Measurements from ENCODE around the gene KCNQ2.

The KCNQ2 gene

DNA sequence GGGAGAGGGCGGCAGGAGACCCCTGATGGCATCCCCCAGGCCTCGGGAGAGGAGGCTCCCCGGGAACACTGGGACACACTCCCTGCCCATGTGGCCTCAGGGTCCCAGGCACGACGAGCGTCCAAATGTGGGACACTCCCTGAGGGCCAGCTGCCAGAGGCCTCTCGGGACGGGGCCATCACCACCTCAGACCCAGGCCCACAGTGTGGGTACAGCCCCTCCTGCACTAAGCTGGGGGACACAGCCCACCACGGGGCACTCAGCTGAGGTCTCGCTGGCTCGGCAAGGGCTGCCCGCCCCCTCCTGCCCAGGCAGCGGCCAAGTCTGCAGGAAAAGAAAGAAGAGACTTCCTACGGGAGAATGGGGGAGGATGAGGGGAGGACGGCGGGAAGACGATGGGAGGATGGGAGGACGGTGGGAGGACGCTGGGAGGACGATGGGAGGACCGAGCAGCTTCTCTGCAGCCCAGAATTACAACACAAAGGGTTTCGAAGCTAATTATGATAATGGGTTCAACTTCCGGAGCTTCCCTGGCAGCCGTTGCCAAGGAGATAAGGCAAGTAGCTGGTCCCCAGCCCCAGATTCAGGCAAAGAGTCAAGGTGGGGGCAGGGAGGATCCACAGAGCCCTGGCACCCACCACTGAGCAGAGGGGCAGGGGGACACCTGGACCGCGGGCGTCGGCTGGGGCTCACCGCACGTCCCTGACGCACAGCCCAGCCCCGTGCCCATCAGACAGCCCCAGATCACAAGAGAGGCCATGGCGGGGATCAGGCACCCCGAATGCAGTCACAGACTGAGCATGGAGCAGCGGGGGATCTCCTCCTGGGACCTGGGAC, 17.5 kb downstream of the KCNQ2 start:
- FAIRE-seq (no peak), DNase-seq (ENCODE audit: low spot score) (no peak)

DNA sequence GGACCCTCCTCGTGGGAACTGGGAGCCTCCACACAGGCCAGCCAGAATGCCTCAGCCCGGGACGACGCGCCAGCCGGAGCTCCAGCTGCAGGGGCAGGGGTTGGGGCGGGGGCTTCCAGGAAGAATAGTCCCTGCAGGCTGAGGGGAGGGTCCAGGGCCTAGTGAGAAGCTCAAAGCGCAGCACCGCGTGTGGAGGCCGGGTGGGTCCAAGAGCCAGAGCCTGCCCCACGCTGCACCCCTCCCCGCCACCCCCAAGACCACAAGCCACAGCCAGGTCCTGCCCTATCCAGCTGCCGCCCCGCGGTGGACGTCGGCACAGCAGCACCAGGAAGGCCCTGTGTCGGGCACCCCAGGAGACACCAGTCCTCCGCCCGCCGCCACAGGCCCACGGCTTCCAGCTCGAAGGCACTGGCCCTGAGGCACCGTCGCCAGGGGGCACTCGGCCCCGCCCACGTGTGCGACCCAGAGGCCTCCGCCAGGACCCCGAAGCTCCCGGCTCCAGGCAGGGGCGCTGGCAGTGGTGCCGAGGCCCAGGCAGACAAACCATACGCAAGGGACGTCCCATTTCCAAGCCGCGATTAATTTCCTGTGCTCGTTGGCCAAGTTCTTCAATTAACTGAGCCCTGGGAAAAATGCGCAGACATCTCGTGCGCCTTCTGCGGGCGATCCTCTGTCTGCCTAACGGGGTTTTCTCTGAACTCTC, 19.5 kb downstream of the KCNQ2 start:
- no peak for FAIRE-seq
- DNase-seq (ENCODE audit: low spot score), result no peak

DNA sequence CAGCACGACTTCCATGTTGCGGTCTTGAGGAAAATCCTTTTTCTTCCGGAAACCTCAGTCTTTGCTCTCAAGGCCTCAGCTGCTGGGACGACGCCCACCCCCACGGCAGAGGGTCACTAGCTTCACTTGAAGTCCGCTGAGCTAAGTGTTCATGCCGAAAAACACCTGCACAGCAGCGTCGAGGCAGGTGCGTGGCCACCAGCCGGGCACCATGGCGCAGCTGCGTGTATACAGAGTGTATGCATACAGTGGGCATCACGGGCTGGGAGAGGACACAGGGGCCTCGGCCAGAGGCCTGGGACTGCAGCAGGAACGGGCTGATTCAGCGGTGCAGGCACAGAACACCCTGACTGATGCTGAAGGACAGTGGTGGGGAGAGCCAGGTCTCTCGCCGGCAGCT, 20.1 kb downstream of the KCNQ2 start:
- FAIRE-seq (no peak), DNase-seq (ENCODE audit: low spot score) (no peak)

DNA sequence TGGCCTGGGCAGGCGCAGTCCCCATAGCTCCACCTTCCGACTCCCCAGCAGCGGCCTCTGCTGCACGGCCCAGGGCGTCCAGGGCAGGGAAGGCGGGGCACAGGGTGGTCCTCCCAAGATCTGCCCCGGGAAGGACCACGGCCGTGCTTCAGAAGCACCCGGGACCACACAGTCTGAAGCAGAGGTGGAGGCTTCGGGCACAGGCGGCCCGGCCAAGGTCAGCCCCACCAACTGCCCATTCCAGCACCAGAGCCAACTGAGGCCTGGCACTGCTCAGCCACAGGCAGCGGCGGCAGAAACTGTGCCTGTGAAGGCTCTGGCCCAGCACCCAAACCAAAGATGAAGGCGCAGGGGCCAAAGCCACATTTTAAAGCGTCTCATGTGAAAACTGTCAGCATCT, 20.6 kb downstream of the KCNQ2 start:
- FAIRE-seq (no peak), DNase-seq (ENCODE audit: low spot score) (no peak)

DNA sequence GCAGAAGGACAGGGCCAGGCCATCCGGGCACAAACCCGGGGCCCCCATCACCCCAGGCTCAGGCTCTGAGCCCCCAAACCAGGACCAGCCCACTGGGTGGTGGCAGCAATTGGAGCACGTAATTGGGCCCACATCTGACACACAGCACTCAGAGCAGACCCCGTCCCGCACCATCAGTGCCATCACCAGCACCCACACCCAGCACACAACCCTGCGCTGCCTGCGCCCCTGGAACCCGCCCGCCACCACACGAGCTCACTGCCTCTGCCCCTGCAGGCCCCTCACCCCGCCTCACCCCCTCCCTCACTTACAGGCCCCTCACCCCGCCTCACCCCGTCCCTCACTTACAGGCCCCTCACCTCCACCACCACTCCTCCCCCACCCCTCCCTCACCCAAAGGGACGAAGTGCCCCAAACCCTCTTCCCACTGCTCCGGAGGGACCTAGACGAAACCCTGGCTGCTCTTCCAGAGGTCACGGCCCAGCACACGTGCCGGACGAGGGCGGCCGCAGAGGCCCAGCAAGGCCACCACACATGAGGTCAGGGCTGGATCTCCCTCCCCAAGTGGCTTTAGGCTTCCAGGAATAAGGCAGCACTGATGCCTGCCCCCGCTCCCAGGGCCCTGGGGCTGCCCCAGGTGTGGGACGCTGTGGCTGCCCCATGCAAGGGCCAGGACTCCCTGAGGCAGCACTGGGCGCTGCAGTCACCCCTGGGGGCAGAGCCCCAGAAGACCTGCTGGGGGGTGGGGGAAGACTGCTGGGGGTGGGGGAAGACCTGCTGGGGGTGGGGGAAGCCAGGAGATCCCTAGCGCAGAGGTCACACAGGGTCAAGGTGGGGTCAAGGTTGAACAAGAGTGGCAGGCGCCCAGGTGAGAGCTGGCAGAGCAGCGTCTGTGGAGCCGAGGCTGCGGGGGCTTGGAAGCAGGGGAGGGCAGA, 22.4 kb downstream of the KCNQ2 start:
- DNase-seq (ENCODE audit: low spot score) (no peak), FAIRE-seq (no peak)

DNA sequence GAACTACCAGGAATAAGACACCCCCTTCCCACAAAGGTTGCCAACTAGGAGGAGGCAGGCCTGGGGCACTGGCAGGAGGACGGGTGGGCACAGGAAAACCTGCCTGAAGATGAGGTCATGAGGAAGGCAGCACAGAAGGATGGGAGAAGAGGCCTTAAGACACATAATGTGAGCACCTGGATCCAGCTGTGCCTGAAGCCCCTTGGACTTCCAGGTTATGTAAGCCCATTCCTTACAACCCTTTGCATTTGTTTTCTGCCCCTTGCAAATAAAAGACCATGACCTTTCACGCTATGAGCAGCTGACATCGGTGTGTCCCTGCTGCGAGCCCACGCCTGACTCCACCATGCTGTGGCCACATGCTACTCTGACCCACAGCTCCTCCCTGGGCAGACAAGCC, 23.4 kb downstream of the KCNQ2 start:
- DNase-seq (ENCODE audit: low spot score), result no peak
- FAIRE-seq, result no peak

DNA sequence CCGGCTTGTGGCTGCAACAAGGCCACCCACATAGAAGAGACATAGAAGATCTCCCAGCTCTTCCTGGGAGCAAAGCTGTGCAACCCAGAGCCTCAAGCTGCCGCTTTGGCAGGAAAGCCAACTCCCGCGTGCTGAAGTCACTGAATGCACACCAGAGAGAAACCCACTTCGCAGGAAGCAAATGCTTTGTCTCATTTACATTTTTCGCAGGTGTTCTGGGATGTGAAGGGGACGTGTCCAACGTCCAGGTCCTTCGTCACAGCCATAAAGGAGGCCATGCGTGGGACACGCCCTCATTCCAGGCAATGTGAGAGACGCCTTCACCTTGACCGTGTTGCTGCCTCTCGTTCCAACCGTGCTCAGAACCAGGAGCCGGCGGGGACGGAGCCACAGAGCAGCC, 24.4 kb downstream of the KCNQ2 start:
- FAIRE-seq, result no peak
- no peak for DNase-seq (ENCODE audit: low spot score)

DNA sequence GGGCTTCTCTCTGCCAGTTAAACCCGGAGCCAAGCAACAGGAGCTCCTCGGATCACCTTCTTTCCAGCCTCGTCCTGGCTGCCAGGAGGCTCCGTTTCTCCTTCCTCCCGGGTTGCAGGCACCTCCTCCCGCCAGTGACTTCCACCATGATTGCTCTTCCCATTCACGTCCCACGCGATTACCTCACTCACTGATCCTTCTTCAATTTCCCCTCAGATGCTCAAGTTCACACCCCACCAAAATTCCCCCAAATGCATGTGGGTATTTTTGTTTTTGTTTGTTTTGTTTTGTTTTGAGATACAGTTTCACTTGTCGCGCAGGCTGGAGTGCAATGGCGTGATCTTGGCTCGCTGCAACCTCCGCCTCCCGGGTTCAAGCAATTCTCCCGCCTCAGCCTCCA, 25.1 kb downstream of the KCNQ2 start:
- DNase-seq (ENCODE audit: low spot score) (no peak), FAIRE-seq (no peak)

DNA sequence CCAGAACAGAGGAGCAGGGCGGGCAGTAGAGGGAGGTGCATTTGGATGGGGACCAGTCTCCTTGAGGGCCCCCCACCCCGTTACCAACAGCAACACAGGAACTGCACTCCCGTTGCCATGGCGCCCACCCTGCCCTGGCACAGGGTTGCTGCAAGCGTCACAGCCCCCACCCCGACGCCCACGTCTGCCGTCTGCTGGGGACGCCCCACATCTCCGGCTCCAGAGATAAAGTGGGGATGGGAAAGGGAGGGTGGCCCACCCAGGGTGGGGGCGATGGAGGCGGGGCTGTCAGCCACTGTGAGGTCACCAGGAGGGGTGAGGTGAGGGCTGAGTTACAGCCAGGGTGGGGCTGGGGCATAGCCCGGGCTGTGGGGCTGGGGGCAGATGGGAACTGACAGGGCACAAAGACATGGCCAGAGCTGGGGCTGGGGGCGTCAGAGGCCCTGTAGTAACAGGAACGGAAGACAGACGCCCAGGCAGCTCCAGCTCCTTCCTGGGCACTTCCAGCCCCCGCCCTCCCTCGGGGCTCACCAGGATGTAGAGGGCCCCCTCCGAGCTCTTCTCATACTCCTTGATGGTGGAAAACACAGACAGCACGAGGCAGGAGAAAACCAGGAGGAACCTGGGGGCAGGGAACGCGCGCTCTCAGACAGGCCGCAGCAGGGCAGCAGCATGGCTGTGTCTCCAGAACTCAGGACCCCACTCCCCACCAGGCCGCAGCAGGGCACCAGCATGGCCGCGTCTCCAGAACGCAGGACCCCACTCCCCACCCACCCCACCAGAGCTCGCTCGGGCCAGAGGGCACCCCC, 26.0 kb downstream of the KCNQ2 start:
- DNase-seq (ENCODE audit: low spot score) (no peak), FAIRE-seq (no peak)

DNA sequence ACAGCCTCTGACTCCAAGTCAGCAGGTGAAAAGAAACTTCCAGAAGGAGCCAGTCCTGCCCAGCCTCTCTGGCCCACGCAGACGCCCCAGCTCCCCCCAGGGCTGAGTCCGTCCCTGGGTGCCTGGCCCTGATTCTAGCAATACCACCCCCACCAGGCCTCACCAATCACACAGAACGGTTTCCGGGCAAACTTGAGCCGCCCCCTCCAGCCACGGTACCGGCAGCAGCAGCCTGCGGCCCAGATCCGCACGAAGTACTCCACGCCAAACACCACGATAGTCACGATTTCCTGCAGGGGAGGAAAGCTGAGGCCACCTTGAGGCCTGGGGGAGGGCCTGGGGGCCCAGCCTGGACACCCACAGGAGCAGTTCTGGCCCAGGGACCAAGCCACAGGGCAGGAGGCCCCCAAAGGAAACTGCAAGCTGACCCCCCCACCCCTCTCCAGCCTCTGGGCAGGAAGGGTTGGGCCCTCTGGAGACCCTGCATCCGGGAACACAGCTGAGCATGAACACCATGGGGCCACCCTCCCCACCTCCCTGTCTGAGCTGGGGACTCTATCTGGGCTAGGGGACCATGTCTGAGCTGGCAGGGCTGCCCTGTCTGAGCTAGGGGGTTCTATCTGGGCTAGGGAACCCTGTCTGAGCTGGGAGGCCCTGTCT, 27.2 kb downstream of the KCNQ2 start:
- FAIRE-seq (no peak), DNase-seq (ENCODE audit: low spot score) (no peak)

DNA sequence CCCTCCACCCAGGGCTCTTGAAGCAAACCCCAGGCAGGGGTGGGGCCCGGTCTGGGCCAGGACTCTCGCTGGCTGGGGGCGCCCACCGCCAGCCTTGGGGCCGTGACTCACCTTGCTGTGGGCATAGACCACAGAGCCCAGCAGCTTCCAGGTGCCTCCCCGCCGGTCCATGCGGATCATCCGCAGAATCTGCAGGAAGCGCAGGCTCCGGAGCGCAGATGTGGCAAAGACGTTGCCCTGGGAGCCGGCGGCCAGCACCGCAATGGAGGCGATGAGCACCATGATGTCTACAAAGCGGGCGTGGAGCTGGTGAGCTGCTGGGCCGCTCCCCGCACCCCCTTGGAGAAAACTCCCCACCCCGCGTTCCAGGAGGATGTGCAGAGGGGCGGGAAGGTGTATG, 27.9 kb downstream of the KCNQ2 start:
- FAIRE-seq, result no peak
- DNase-seq (ENCODE audit: low spot score), result no peak

DNA sequence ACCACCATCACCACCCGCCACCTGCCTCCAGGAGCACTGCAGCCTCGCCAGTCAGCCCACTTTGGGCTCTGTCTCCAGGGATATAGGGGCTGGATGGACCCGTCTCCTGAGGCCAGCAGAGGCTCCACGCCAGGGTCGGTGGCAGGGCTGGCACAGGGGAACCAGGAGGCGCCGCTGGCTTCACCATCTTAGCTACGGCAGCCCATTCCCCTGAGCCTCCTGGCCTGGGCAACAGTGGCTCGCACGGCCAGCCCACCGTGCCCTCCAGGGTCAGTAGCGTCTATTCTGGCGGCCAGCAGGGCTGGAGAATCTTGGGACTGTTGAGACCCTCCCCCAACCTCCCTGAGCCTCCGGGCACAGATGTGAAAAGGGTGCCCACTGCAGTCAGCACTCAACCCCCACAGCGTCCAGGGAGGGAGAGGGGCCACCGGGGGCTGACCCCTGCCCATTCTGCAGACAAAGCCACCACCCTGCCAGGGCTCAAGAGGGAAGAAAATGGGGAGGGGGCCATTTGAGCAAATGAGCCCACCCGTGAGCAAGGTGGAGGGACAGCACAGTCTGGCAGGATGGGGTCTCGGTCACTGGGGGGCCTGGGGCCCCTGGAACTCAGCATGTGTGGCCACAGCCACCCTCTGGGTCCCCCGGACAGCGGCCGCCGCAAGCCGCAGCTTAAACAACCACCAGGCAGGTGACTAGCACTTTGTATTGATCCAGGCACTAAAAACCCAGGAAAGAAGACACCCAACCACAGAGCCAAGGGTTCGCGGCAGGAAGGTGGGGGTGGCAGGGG, 28.7 kb downstream of the KCNQ2 start:
- no peak for FAIRE-seq

DNA sequence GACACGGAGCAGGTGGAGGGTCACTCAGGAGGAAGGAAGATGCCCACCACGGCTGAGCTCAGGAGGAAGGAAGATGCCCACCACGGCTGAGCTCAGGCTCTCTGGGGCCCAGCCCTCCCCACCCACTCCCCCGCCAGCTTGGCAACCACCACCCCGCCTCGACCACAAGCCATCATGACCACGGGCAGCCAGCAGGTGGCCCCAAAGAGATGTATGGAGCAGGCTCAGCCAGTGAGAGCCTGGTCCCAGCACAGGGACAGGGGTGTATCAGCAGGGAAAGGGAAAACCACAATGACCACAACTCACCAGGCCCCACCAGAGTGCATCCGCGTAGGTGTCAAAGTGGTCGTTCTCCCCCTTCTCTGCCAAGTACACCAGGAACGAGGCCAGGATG, 30.4 kb downstream of the KCNQ2 start:
- DNase-seq (ENCODE audit: low spot score) (peak; percentile 9), FAIRE-seq (no peak)

More for the DNA sequence above, 28.7 kb downstream of the KCNQ2 start:
- no peak for DNase-seq (ENCODE audit: low spot score)

DNA sequence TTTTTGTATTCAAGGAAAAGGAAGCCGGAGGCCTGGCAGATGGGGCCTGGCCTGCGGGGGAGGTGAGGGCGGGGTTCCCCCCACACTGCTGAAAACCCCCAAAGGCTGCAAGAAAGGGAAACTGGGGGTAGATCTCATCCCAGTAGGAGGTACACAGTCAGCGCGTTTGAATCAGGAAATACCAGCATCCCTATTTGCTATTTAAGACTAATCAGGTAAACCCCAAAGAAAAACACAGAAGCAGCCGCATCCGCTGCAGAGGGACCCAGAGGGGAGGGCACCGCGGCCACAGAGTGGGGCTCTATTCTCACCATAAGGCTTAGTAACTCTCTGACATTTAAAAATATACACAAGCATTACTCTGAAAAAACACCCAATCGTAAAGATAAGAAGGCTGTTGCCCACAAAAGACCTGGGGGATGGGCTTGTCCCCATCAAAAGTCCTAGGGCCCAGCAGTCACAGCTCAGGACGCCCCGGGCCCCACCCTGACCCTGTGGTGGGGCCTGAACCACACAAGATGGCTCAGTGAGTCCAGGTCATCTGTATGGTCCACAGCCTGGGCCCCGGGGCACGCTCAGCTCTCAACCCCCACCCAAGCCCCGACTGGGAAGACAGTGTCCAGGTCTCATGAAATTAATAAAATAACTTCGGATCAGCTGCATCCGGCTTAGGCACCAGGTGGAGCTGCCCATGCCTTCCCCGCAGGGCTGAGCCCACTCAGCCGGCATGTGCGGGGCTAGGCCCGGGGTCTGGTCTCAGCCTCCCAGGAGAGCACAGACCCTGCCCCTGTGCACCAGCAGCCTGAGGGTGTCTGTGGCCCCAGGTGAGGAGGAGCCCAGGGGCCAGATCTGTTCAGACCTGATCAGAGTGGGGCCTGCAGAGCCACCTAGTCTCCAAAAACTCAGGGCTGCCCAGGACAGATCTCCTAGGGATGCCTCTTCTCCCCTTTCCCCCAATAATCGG, 31.0 kb downstream of the KCNQ2 start:
- no peak for DNase-seq (ENCODE audit: low spot score)
- no peak for FAIRE-seq

DNA sequence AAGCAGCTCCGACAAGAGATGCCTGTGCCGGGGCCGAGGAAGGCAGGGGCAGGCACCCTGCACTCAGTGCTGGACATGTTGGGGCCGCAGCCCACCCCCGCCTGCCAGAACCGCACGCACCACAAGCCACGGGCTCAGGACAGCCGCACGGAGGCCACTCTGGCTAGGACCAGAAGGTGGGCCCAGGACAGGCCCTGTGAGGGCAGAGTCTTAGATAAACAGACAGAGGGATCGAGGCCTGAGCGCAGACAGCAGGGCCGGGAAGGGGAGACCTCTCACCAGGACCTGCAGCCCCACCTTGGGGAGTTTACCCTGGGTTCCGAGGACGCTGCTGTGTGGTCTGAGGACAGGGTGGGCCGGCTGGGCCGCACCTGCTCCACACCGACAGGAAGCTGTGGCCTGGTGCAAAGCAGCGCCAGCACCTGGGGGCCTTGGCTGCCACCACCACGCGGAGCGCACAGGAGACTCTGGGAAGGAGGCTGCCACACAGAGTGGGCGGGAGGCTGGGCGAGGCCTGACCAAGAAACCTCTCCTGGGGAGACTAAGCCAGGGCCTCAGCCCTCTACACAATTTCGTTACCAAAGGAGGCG, 32.0 kb downstream of the KCNQ2 start:
- DNase-seq (ENCODE audit: low spot score), result no peak
- no peak for FAIRE-seq

DNA sequence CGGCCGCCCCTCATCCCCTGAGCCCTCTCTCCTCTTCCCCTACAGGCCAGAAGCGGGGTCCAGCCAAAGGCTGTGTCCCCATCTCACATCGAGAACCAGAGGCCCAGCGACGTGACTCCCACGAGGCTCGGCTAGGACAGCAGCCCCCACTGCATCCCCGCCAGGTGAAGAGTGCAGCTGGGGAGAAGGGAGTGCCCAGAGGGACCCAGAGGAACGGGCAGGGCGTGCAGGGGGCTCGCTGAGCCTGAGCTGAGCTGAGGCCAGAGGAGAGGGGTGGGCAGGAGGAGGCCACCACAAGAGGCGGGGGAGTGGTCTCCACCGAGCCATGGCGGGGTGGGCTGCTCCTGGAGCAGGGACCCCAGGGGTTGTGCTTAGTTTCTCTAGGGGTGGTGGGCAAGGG, 32.6 kb downstream of the KCNQ2 start:
- no peak for FAIRE-seq
- DNase-seq (ENCODE audit: low spot score), result no peak

DNA sequence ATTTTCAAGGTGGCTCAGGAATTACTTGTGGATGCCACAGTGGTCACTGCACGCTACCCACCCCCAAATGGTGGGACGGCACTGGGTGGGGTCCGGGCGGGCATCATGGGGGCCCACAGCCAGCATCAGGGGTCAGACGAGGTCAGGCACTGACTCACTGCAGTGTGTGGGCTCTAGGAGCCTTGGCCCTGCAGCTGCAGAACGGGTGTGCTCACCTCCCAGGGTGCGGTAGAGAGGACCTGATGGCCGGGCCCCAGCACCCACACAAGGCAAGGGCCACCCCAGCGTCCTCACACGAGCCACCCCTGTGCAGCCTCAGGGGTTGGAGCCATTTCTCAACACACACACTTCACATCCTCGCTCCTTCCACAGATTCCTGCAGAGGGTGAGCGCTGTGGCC, 34.3 kb downstream of the KCNQ2 start:
- FAIRE-seq, result no peak

DNA sequence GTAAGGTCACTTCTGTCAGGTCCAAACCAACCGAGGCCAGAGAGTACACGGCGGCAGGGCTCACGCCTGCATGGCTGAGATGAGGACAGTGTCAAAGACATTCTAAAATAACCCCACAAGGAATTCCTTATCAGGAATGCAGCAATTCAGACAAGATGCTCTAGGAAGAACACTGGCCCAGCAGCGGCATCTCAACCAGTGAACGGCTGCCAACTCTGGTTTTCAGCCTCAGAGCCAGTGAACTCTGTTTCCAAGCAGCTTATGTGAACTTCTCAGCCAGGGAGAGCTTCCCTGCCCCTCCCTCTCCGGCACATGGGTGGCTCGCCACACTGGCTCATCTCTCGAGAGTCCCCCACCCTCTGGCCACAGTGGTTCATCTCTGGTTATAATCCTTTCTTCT, 36.9 kb downstream of the KCNQ2 start:
- FAIRE-seq (no peak), DNase-seq (ENCODE audit: low spot score) (no peak)

More for the DNA sequence above, 34.3 kb downstream of the KCNQ2 start:
- no peak for DNase-seq (ENCODE audit: low spot score)

All from RCC 7860 (cell line).